Measurements from ENCODE around the gene ZDHHC14.
A peak's percentile ranks its signal among the peaks of the same experiment; 100 is the strongest.

The ZDHHC14 gene

DNA sequence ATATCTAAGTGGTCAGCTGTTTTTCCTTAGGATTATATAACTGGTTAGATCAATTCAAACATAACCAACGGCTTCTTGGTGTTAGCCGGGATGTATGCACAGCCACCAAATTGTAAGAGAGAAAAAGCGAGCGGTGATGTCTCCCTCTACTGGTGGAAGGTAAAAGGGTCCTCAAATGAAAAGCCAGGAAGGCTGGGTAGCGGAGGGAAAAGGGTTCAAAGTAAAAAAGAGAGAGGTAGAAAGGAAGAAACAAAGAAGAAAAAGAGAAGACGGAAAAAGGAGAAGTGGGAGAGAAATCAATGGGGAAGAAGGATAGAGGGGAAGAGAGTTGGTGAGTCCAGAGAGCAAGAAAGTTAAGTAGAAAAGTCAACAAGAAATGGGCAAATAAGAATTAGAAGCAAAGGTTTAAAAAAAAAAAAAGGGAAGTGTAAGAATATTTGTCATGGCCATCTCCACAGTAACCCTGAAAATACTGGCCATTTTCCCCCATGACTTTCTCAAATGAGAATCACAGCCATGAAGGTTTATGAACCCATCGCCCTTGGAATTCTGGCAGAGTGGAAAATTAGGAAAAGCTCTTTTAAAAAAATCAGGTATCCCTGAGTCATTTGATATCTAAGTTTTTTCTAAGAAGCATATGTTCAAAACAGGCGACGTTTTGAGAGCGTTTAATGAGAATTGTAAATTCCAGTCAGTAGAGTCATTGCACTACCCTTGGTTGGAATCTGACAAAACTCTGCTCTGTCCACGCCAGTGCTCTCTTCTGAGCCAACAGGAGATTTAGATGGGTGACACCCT is 286.4 kb downstream of the ZDHHC14 start:
- peak; percentile 7 for DNase-seq (ENCODE audit: low read depth)

DNA sequence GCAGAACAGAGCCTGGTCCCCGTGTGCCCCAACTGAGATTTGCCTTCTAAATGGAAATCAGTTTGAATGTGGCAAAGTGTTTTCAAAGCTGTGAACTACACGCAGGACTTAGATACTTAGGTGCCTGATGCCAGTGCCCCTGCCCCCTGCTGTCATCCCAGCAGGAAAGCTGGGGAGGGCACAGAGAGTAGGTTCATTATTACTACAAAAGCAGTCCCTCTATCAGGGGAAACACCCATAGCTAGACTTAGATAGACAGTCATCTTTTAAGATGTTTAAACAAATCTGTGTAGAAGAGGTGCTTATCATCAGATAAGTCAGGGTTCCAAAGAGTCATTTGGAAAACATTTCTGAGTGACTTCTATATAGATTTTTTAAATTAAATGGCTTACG is 287.0 kb downstream of the ZDHHC14 start:
- no peak for DNase-seq (ENCODE audit: low read depth)

- no peak for DNase-seq (ENCODE audit: low read depth)
These were observed 287.7 kb downstream of the ZDHHC14 start for GRCh38 chr6:157668713-157669112.

GRCh38 chr6:157669323-157669722 is 288.3 kb downstream of the ZDHHC14 start:
- DNase-seq (ENCODE audit: low read depth) = no peak

GRCh38 chr6:157669747-157670216 is 288.8 kb downstream of the ZDHHC14 start:
- no peak for DNase-seq (ENCODE audit: low read depth)

DNA sequence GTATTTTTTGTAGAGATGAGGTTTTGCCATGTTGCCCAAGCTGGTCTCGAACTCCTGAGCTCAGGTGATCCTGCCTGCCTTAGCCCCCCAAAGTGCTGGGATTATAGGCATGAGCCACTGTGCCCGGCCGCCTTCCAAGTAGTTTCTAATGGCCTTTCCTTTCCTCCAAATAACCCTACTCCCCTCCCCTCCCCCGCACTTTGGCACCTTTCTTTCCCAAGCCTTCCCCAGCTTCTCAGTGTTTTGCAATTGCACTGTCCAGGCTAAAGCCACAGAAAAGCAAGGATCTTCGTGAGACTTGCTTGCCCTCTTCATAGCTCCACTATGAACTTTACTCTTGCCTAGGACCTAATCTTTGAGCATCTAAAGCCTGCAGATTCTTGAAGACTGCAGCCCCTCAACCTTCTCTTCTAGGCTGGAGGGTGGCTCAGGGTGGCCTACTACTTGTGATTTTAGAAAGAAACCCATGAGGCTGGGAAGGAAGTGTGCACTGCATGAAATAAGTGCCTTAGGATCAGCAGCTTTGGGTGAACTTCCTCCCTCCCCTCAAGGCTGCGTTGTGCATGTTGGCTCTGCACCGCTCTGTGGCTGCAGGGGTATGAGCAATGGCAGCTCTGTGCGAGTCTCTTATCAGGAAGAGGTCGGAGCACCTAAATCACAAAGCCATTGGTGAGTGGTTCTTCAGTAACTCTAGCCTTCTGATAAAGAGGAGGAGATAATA is 289.6 kb downstream of the ZDHHC14 start:
- no peak for DNase-seq (ENCODE audit: low read depth)

- DNase-seq (ENCODE audit: low read depth) = no peak
These were observed 291.9 kb downstream of the ZDHHC14 start for GRCh38 chr6:157672726-157673412.

- DNase-seq (ENCODE audit: low read depth) = no peak
These were observed 292.6 kb downstream of the ZDHHC14 start for GRCh38 chr6:157673596-157673995.

- no peak for DNase-seq (ENCODE audit: low read depth)
These were observed 293.1 kb downstream of the ZDHHC14 start for GRCh38 chr6:157674061-157674460.

DNA sequence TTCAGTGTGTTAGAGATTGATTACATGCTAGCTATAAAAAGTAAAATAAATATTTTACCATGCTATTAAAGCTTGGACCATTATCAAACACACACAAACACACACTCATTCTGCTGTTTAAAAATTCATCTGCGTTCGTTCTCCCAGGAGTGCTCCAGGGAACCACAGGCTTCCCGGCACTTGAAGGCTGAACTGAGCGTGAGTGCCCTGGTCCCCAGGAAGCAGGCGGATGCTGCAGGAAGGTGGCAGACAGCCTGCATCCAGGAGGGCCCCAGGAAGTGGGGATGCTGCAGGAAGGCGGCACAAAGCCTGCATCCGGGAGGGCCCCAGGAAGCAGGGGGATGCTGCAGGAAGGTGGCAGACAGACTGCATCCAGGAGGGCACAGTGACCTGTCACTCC is 294.8 kb downstream of the ZDHHC14 start:
- no peak for DNase-seq (ENCODE audit: low read depth)

DNA sequence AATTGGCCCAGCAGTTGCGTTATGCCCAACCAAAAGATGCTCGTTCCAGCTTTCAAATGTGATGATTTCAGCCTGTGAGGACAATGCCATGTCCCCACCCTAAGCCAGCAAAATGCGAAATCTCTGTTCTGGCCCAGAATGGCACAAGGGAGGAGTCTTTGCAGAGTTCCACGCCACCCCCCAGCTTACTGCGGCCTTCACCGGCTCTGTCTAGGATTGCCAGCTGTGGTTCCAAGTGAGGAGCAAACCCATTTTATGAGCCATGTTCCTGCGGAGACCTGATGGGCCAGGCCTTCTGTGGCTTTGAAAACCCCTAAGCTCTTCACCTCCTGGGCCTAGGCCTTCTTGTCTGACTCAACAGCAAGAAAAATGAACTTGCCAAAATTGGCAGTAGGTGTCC is 295.3 kb downstream of the ZDHHC14 start:
- no peak for DNase-seq (ENCODE audit: low read depth)

DNA sequence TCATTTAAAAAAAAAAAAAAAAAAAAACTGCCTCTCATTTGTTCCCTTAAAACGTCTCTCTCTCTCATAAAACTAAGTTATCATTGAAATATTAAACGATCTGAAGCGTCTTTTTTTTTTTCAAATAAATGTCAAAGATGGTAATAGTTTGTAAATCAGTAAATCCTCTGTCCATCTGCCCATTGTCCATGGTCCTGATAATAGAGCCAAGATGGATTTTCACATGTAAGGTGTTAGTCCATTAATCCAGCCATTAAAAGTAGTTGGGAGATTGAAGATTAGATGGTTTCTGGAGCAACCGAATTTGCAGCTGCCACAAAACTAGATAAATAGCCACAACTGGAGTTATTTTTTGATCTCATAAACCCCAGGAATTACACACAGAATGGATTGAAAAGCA is 296.2 kb downstream of the ZDHHC14 start:
- no peak for DNase-seq (ENCODE audit: low read depth)

DNA sequence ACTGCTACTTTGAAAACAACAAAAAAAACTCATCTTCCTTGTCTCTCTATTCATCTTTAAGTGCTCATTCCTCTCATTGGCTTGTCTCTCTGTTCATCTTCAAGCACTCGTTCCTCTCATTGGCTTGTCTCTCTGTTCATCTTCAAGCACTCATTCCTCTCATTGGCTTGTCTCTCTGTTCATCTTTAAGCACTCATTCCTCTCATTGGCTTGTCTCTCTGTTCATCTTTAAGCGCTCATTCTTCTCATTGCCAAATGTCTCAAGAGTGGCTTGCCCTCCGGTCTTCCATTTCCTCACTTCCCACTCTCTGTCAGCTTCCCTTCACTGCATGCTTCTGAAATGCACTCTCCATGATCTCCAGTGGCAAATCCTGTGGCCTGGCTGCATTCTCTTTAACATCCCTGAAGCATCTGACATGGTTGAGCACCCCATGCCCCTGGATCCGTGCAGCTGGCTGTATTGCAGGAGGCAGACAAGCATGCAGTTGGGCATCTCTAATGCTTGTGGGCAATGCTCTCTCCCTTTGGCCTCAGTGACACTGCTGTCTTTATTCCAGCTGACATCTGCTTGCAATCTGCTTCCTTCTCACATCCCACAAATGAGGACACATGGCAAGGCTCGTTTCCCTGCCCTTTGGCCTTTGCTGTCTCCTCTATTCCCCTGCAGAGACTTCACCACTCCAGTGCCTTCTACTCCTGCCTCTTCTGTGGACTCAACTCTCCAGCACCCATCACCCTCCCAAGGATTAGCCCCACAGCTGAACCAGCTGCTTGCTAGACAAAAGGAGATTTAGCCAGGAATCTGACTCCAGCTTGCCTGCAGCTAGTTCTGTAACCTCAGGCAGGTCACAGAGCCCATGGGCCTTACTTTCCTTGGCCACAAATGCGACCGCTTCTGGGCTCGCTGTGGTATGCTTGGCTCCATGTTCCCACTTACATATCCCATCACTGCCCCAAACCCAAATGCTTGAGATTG is 298.9 kb downstream of the ZDHHC14 start:
- DNase-seq (ENCODE audit: low read depth) = no peak

- no peak for DNase-seq (ENCODE audit: low read depth)
These were observed 300.2 kb downstream of the ZDHHC14 start for GRCh38 chr6:157681041-157681650.

DNA sequence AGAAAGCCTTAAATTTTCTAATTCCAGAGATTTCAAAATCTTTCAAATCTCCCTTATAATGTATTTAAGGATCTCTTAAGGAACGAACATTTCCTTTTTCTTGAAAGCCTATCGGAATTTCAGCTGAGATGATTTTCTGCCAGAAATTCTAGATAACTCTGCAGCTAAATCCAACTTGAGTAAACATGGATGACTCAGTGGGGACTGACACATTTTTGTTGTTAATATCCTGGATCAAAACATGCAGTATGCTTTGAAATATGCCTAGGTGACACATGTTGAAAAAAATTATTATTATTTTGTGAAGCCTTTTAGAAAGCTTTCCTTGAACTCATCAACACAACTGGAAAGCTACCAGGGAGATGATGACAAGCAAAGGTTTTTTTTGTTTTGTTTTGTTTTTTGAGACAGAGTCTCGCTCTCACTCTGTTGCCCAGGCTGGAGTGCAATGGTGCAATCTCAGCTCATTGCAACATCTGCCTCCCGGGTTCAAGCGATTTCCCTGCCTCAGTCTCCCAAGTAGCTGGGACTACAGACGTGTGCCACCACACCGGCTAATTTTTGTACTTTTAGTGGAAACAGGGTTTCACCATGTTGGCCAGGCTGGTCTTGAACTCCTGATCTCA is 302.0 kb downstream of the ZDHHC14 start:
- DNase-seq (ENCODE audit: low read depth) = no peak

- DNase-seq (ENCODE audit: low read depth) = no peak
These were observed 302.7 kb downstream of the ZDHHC14 start for GRCh38 chr6:157683707-157684106.

DNA sequence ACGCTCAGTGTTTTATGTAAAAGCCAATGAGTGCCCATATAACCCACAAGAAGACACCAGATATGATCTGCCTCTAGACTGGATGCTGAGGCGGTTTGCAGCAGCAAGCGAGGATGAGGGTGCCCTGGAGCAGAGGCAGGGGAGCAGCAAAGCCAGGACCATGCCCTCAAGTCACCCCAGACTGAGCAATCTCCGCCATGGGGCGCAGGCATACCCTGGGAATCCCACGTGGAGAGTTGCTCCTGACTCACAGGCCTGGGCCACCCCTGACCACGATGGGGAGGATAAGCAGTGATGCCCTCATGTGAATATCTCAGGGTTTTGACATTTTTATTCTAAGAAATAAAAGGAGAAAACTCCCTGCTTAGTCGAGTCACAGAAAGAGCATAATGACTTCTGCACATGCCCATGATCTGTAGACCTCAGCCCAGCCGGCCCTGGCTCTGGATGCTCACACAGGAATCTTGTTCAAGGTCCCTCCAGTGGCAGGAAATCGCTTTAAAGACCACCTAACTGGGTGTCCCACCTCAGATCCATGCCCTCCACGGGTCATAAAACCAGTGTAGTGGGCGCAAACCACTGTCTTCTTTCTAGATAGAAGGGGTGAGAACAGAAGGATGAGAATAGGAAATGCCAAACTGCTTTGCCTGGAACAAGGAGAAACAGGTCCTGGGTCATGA is 303.8 kb downstream of the ZDHHC14 start:
- DNase-seq (ENCODE audit: low read depth) = no peak

- no peak for DNase-seq (ENCODE audit: low read depth)
These were observed 304.7 kb downstream of the ZDHHC14 start for GRCh38 chr6:157685596-157686280.

DNA sequence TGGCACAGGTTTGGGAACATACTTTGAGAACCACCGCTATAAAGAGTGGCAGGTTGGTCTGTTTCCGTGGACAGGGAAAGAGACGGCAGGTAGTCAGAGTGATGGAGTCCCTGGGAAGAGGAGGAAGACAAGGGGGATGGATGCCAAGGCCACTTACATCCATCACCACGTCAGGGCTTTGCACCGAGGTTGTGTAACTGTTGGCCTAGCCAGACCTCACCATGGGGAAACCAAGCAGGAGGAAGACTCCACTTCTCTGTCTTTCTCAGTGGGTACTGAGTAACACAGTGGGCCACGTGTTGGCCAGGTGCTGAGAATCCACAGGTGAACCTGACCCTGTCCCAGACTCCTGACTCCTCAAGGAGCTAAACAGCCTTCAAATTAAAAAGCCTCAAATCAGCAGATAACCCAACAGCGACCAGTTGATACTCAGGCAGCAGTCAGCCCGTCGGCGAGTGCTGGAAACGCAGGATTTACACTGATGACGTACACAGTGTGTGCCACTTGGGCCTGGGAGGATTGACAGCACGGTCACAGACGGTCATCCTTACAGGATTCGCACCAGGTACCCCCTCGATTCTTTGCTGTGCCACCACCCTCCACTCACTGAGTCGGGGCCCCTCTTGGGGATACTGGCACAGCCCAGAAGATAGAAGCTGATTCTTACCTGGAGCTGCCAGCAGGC is 307.4 kb downstream of the ZDHHC14 start:
- no peak for DNase-seq (ENCODE audit: low read depth)
